Measurements from ENCODE around the gene USP33.
"Not testable (repeated sequence)": the region's sequence is repeated elsewhere in the genome, so short reads cannot be mapped to it uniquely, and the experiment has no call there.

The USP33 gene

DNA sequence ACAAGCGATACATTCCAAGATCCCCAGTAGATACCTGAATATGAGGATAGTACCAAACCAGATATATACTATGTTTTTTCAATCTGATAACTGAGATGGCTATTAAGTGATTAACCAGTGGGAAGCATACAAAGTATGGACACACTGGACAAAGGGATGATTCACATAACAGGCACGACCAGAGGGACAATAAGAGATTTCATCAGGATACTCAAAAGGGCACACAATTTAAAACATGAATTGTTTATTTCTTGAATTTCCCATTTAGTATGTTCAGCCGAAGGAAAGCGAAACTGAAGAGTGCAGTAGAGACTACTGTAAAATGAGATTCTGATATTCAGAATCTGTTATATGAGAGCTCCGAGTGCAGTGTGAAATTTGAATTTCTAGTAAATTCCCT is 87.8 kb downstream of the USP33 start:
- no peak for FAIRE-seq

DNA sequence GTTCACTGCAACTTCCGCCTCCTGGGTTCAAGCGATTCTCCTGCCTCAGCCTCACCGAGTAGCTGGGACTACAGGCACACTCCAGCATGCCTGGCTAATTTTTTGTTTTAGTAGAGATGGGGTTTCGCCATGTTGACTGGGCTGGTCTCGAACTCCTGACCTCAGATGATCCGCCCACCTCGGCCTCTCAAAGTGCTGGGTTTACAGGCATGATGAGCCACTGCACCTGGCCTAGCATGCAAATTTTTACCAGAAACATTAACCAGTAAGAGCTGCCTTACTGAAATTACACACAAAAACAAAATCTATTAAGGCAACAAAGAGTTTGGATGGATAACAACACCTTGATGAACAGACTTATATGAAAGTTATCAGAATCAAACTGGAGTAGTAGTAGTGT is 89.3 kb downstream of the USP33 start:
- no peak for FAIRE-seq

DNA sequence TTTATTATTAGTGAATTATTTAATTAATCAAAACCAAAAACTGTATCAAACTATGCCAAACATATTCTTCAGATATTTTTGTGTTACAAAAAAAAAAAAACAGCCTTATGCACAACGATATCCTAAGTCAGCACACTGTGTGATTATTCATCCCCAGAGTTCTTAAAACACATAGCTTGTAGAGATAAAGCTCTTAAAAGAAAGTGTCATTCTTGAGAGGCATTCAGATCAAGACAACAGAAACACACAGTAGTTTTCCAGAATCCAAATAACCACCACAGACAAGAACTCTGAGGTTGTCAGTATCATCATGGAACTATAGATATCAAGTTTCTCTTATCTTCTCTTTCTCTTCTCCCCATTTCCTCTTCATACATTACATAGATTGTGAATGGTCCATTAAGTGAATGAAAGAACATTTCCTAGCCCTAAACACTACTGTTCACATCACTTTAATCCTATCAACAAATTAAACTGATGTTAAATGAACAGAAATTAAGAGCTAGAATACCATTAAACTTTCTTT is 90.7 kb downstream of the USP33 start:
- FAIRE-seq = no peak

DNA sequence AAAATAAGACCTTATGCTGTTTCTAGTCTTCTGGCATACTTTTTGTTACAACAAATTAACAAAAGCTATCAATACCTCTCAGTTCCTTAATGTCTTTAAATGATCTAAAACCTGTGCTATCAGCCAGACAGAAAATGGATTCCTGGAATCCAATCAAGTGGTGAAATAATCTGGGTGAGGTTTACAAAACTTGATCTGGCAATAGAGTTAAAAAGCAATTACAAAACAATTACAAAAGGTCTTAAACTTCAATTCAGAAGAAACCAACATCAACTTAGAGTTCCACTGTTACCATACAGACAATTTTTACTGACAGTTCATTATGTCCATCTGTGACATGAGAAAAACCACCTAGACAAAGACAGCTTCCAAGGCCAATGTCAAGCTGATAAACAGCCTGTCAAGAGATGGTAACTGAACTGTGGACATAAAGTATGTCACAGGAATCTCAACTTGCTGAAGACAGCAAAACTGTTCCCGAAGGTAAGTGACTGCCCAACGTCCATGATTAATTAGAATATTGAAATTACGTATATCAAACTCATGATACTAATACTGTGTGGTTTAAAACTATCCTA is 94.6 kb downstream of the USP33 start:
- FAIRE-seq = no peak

DNA sequence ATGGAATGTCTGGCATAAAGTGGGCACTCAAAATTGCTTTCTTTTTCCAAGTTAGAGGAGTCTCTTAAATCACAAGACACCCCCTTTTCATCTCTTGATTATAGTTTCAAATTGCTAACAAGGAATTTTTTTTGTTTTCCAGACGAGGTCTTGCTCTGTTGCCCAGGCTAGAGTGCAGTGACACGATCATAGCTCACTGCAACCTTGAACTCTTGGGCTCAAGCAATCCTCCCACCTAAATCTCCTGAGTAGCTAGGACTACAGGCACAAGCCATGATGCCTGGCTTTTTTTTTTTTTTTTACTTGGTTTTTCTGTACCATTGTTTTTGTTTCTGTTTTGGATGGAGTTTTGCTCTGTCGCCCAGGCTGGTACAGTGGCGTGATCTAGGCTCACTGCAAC is 98.0 kb downstream of the USP33 start:
- FAIRE-seq = no peak

DNA sequence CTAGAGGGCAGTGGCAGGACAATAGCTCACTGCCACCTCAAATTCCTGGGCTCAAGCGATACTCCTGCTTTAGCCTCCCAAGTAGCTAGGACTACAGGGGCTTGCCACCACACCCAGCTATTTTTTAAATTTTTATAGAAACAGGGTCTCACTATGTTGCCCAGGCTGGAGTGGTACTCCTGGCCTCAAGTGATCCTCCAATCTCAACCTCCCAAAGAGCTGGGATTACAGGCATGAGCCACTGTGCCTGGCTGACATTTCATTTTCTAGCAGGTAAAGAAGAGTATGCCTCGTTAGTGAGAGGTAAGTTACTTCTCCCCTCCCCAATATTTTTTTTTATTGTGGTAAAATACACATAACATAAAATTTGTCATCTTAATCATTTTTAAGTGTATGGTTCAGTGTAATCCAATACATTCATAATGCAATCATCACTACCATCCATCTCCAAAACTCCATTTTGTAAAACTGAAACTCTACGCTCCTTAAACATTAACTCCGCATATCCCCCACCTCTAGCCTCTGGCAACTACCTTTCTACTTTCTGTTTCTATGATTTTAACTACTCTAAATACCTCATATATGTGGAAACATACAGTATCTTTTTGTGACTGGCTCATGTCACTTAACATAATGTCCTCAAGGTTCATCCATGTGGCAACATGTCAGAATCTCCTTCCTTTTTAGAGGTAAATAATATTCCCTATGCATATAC is 99.6 kb downstream of the USP33 start:
- no peak for FAIRE-seq

DNA sequence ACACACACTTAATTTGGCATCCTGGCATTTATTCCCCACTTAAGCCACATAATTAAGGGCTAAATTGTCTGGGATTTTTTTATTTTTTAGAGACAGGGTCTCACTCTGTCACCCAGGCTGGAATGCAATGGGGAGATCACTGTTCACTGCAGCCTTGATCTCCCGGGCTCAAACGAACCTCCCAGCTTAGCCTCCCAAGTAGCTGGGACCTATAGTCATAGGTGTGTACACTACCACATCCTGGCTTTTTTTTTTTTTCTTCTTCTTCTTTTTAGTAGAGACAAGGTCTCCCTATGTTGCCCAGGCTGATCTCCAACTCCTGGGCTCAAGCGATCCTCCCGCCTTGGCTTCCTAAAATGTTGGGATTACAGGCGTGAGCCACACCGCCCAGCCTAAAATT is 101.4 kb downstream of the USP33 start:
- no peak for FAIRE-seq

DNA sequence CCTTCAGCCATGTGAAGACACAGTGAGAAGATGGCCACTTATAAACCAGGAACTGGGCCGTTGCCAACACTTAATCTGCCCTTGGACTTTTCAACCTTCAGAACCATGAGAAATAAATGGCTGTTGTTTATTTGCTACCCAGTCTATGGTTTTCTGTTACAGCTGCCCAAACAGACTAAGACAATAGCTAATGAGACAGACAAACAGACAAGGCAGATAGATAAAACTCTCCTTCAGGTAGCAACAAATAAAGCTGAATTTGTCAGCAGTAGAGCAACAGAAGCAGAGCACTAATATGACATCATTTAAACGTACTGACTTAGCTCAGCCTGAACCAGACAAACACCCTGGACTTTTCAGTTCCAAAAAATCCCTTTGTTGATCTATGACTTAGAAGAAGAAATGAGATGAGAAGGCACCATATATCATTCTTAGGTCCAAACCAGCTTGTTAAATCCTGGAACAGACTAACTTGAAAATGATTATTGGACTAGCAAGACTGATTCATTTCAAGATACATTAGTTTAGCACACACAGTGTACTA is 104.1 kb downstream of the USP33 start:
- FAIRE-seq = no peak

DNA sequence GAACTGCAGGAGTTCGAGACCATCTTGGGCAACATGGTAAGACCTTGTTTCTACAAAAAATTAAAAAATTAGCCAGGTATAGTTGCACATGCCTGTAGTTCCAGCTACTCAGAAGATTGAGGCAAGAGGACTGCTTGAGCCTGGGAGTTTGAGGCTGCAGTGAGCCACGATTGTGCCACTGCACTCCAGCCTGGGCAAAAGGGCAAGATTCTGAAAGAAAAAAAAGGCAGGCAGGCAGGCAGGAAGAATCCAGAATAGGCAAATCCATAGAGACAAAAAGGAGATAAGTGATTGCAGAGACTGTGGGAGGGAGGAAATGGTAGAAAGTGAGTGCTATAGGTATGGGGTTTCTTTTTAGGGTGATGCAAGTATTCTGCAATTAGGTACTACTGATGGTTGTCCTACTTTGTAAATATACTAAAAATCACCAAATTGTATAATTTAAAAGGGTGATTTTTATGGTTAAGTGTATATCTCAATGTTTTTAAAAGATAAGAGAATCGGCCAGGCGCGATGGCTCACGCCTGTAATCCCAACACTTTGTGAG is 106.6 kb downstream of the USP33 start:
- FAIRE-seq = no peak

DNA sequence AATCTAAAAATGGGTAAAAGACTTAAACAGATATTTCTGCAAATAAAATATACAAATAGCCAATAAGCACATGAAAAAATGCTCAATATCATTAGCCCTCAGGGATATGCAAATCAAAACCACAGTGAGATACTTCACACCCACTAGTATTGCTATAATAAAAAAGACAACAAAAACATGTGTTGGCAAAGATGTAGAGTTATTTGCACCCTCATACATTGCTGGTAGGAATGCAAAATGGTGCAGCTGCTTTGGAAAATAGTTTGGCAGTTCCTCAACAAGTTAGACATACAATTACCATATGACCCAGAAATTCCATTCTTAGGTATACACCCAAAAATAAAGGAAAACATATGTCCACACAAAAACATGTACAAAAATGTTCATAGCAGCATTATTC is 107.4 kb downstream of the USP33 start:
- no peak for FAIRE-seq

DNA sequence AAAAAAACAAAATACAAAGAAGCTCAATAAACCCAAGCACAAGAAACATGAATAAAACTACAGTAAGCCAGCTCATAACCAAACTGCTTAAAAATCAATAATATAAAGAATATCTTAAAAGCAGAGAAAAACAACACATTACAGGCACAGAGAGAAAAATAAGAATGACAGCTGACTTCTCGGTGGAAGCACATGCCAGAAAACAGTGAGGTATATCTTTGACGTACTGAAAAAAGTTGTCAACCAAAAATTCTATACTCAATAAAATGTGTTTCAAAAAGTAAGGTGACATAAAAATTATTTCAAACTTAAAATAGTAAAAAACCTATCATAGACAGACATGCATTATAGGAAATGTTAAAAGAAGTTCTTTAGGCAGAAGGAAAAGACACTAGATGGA is 110.5 kb downstream of the USP33 start:
- FAIRE-seq = no peak

DNA sequence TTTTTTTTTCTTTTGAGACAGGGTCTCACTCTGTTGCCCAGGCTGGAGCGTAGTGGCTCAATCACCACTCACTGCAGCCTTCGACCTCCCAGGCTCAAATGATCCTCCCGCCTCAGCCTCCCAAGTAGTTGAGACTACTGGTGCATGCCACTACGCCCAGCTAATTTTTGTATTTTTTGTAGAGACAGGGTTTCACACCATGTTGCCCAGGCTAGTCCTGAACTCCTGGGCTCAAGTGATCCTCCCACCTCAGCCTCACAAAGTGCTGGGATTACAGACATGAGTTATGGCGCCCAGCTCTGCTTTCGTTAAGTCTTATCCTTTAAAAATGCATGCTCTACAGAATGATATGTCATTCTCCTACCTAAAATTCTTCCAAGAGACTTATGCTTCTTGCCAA is 113.4 kb downstream of the USP33 start:
- FAIRE-seq = not testable (repeated sequence)
